Measurements from ENCODE around the gene SHISA8. TPM values are rescaled to one million over a fixed set of nuclear protein-coding genes. Genes with fewer than 3 reads are reported as not detected.

SHISA8 gene
- total RNA-seq, 1 donor from 2014 or later: not detected

DNA sequence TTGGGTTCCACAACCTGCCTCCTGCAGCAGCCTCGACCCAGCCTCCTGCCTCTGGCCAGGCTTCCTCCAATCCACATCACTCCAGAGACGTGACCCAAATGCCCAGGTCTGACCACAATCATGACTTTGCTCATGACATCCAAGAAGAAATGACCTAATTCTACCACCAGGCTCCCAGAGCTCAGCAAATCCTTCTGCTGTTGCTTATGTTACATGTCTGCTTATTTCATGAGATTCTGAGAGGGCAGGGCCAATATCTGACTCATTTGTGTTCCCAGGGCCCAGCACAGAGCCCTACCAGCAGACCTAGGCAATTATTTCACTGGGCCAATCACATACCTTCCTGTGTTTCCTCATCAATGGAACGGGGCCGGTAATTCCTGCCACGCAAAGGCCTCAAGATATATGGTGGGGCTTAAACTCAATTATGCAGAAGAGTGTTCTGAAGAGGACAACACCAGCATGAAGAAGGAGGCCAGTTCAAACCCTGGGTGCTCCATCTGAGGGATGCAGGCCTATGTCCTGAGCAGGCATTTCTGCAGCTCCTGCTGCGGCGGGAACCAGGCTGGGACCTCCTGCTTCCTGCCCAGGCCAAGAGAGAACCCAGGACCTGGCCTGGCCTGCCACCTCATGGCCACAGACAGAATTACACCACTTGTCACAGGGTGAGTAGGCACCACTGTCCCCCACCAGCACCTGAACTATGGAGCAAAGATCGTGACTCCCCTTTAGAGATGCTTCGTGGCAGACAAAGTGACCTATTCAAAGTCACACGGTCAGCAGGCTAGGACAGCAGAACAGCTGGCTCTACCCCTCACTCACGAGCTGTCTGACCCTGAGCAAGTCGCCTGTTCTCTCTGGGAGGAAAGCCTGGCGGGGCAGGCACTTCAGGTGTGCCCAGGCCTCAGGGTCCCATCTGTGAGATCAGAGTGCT, 26.2 kb upstream of the SHISA8 start:
- peaks cover 21% of the 10 kb centered on the region for H3K4me1 Mint-ChIP-seq
- no peaks in the 10 kb centered on the region for H3K27me3 Mint-ChIP-seq (ENCODE audit: insufficient read depth, low read depth)
- TF ChIP-seq, protein P1, sequence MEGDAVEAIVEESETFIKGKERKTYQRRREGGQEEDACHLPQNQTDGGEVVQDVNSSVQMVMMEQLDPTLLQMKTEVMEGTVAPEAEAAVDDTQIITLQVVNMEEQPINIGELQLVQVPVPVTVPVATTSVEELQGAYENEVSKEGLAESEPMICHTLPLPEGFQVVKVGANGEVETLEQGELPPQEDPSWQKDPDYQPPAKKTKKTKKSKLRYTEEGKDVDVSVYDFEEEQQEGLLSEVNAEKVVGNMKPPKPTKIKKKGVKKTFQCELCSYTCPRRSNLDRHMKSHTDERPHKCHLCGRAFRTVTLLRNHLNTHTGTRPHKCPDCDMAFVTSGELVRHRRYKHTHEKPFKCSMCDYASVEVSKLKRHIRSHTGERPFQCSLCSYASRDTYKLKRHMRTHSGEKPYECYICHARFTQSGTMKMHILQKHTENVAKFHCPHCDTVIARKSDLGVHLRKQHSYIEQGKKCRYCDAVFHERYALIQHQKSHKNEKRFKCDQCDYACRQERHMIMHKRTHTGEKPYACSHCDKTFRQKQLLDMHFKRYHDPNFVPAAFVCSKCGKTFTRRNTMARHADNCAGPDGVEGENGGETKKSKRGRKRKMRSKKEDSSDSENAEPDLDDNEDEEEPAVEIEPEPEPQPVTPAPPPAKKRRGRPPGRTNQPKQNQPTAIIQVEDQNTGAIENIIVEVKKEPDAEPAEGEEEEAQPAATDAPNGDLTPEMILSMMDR (IDR thresholded peaks at IDR 0.05): peak; percentile 87
- TF ChIP-seq EZH2 (IDR thresholded peaks at IDR 0.05): no peak
- no peak overlapping the region for H3K27ac ChIP-seq
- no peak overlapping the region for H3K27ac Mint-ChIP-seq
- H2AFZ ChIP-seq (replicated peaks): no peak overlapping the region
- H3K9ac ChIP-seq: no peak overlapping the region
- H3K79me2 ChIP-seq (ENCODE audit: low read depth): peaks cover 17% of the 10 kb centered on the region
- no peaks in the 10 kb centered on the region for H3K9me3 Mint-ChIP-seq
- no peaks in the 10 kb centered on the region for H3K27me3 ChIP-seq
- no peak overlapping the region for H3K4me3 ChIP-seq
- H3K9me3 ChIP-seq (ENCODE audit: low read depth): no peaks in the 10 kb centered on the region
- H3F3A ChIP-seq (ENCODE audit: low read depth): peaks cover 35% of the 10 kb centered on the region
- no peaks in the 10 kb centered on the region for H3K36me3 ChIP-seq
- H3K4me1 ChIP-seq: peaks cover 8% of the 10 kb centered on the region
- no peak overlapping the region for H3K4me3 Mint-ChIP-seq
- H3K4me2 ChIP-seq: no peak overlapping the region
- H3K36me3 Mint-ChIP-seq: peaks cover 27% of the 10 kb centered on the region
- peak; percentile 86 for DNase-seq (ENCODE audit: low spot score)
- peaks cover 19% of the 10 kb centered on the region for H4K20me1 ChIP-seq (ENCODE audit: low read depth)

DNA sequence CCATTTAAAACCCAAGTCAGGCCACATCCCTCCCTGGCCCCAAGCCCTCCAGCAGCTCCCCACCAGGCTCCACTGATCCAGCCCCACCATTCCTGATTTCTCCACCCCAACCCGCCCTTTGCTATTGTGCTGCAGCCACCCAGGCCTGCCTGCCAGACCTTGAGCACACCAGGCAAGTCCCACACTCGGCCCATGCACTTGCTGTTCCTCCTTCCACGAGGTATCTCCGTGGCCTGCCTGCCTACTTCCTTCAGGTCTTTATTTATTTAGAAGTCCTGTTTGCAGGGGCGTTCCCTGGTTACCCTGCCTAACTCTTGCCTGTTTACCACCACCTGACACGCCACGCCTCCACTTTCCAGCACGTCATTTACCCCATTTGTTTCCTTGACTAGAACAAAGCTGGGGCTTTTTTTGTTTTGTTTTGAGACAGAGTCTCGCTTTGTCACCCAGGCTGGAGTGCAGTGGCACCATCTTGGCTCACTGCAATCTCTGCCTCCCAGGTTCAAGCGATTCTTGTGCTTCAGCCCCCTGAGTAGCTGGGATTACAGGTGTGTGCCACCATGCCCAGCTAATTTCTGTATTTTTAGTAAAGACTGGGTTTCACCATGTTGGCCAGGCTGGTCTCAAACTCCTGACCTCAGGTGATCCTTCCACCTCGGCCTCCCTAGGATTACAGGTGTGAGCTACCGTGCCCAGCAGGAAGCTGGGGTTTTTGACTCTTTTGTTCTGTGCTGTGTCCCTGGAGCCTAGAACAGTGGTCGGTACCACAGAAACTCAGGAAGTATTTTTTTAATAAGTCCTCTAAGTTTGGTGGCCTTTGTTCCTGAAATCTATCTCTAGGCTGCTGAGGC, 25.3 kb upstream of the SHISA8 start:
- Histone ChIP-seq H3K79me2 (ENCODE audit: low read depth) (peaks cover 8% of the 10 kb centered on the region), H3K9me3 (ENCODE audit: low read depth) (no peaks in the 10 kb centered on the region), H3K4me3 (no peak overlapping the region), H3K27ac (no peak overlapping the region), H3K27me3 (no peaks in the 10 kb centered on the region), H3F3A (ENCODE audit: low read depth) (peaks cover 32% of the 10 kb centered on the region), H2AFZ (replicated peaks) (no peak overlapping the region), H3K9ac (no peak overlapping the region), H3K4me2 (no peak overlapping the region), H4K20me1 (ENCODE audit: low read depth) (peaks cover 19% of the 10 kb centered on the region), H3K4me1 (no peaks in the 10 kb centered on the region), H3K36me3 (no peaks in the 10 kb centered on the region)
- Mint-ChIP-seq H3K4me3 (no peak overlapping the region), H3K9me3 (no peaks in the 10 kb centered on the region), H3K4me1 (peaks cover 15% of the 10 kb centered on the region), H3K36me3 (peaks cover 24% of the 10 kb centered on the region), H3K27ac (peak overlapping the region; percentile 50), H3K27me3 (ENCODE audit: insufficient read depth, low read depth) (no peaks in the 10 kb centered on the region)
- TF ChIP-seq, protein P1 (IDR thresholded peaks at IDR 0.05): no peak
- no peak for TF ChIP-seq EZH2 (IDR thresholded peaks at IDR 0.05)
- no peak for TF ChIP-seq EZH2phosphoT487 (IDR thresholded peaks at IDR 0.05)
- no peak for DNase-seq (ENCODE audit: low spot score)

DNA sequence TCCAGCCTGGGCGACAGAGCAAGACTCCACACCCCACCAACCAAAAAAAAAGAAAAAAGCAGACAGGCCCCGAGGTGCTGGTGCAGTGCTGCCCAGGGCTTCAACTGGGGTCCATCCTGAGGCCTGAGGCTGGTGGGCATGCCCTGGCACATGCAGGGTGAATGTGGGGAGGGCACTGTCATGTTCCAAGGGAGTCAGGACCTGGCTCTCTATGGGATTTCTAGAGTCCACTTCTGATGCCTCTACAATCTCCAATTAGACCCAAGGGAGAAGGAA, 22.0 kb upstream of the SHISA8 start:
- peaks cover 15% of the 10 kb centered on the region for H3K36me3 Mint-ChIP-seq
- H3K27me3 Mint-ChIP-seq (ENCODE audit: insufficient read depth, low read depth): no peaks in the 10 kb centered on the region
- Histone ChIP-seq H4K20me1 (ENCODE audit: low read depth) (peaks cover 17% of the 10 kb centered on the region), H3K4me3 (no peak overlapping the region), H3K36me3 (no peaks in the 10 kb centered on the region), H3K4me2 (no peak overlapping the region), H3K27ac (no peak overlapping the region), H3K79me2 (ENCODE audit: low read depth) (peaks cover 6% of the 10 kb centered on the region), H3K9me3 (ENCODE audit: low read depth) (no peaks in the 10 kb centered on the region), H2AFZ (replicated peaks) (no peak overlapping the region), H3F3A (ENCODE audit: low read depth) (peaks cover 20% of the 10 kb centered on the region), H3K27me3 (no peaks in the 10 kb centered on the region), H3K9ac (no peak overlapping the region), H3K4me1 (no peaks in the 10 kb centered on the region)
- H3K9me3 Mint-ChIP-seq: no peaks in the 10 kb centered on the region
- H3K4me3 Mint-ChIP-seq: no peak overlapping the region
- H3K27ac Mint-ChIP-seq: no peak overlapping the region
- H3K4me1 Mint-ChIP-seq: peaks cover 11% of the 10 kb centered on the region
- no peak for DNase-seq (ENCODE audit: low spot score)
- TF ChIP-seq, protein P1 (IDR thresholded peaks at IDR 0.05): no peak
- TF ChIP-seq EZH2 (IDR thresholded peaks at IDR 0.05) (no peak), EZH2phosphoT487 (IDR thresholded peaks at IDR 0.05) (no peak)
